GM19395 (cell line): Measurements from ENCODE around the gene TBX18.

Experiments
- ATAC-seq: cut with Tn5 transposase; IDR thresholded peaks from one replicate; pipeline ENCODE4 v1.9.1; 2021; ENCODE audit warnings: mild to moderate bottlenecking, moderate library complexity; ENCODE audit not compliant: unreplicated experiment

The TBX18 gene

GRCh38 chr6:84681693-84682326 lies 82.6 kb downstream of the TBX18 start:
- ATAC-seq, result no peak

GRCh38 chr6:84675651-84676050 lies 88.7 kb downstream of the TBX18 start:
- ATAC-seq, result no peak

GRCh38 chr6:84674395-84674794 lies 90.0 kb downstream of the TBX18 start:
- no peak for ATAC-seq

- ATAC-seq, result no peak
Measured at GRCh38 chr6:84671183-84671582, 93.2 kb downstream of the TBX18 start.

GRCh38 chr6:84669945-84670344 lies 94.5 kb downstream of the TBX18 start:
- ATAC-seq, result no peak

GRCh38 chr6:84667252-84668213 lies 96.9 kb downstream of the TBX18 start:
- ATAC-seq, result no peak

- no peak for ATAC-seq
Measured at GRCh38 chr6:84665401-84665800, 99.0 kb downstream of the TBX18 start.

- no peak for ATAC-seq
Measured at GRCh38 chr6:84663866-84664265, 100.5 kb downstream of the TBX18 start.

- ATAC-seq, result no peak
Measured at GRCh38 chr6:84657486-84657885, 106.9 kb downstream of the TBX18 start.

- ATAC-seq, result no peak
Measured at GRCh38 chr6:84657025-84657424, 107.4 kb downstream of the TBX18 start.

- no peak for ATAC-seq
Measured at GRCh38 chr6:84653027-84653551, 111.3 kb downstream of the TBX18 start.

GRCh38 chr6:84652356-84653026 lies 111.9 kb downstream of the TBX18 start:
- no peak for ATAC-seq

- no peak for ATAC-seq
Measured at GRCh38 chr6:84651583-84651982, 112.8 kb downstream of the TBX18 start.

- no peak for ATAC-seq
Measured at GRCh38 chr6:84648444-84648843, 116.0 kb downstream of the TBX18 start.

- ATAC-seq, result no peak
Measured at GRCh38 chr6:84645563-84646266, 118.7 kb downstream of the TBX18 start.

- no peak for ATAC-seq
Measured at GRCh38 chr6:84645000-84645399, 119.4 kb downstream of the TBX18 start.

- ATAC-seq, result no peak
Measured at GRCh38 chr6:84643778-84644177, 120.6 kb downstream of the TBX18 start.

- ATAC-seq, result no peak
Measured at GRCh38 chr6:84641076-84641475, 123.3 kb downstream of the TBX18 start.

GRCh38 chr6:84639396-84639795 lies 125.0 kb downstream of the TBX18 start:
- ATAC-seq, result no peak

- ATAC-seq, result no peak
Measured at GRCh38 chr6:84638286-84638685, 126.1 kb downstream of the TBX18 start.
